GM19043 (cell line): ENCODE results near the gene PLCL2.
"Not testable (repeated sequence)": the region's sequence is repeated elsewhere in the genome, so short reads cannot be mapped to it uniquely, and the experiment has no call there.

Experiments used
- ATAC-seq: cut with Tn5 transposase; IDR thresholded peaks from one replicate; pipeline ENCODE4 v1.9.1; 2021; ENCODE audit warnings: low read depth; ENCODE audit not compliant: unreplicated experiment

Gene PLCL2

DNA sequence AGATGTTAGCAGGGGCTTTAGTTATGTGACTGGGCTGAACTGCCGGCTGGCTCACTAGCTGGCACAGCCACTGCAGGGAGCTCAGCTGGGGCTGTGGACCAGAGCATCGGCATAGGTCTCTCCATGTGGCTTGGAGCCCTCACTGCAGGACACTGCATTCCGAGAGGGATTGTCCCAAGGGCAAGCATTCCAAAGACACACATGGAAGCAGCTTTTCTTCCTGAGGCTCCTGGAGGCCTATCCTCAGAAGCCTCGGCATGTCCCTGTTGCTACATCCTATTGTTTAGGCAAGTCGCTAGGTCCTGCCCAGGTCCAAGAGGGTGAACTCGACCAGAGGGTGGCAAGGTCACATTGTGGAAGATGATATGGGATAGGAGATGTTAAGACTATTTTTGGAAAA lies 209.8 kb downstream of the PLCL2 start:
- ATAC-seq = no peak

DNA sequence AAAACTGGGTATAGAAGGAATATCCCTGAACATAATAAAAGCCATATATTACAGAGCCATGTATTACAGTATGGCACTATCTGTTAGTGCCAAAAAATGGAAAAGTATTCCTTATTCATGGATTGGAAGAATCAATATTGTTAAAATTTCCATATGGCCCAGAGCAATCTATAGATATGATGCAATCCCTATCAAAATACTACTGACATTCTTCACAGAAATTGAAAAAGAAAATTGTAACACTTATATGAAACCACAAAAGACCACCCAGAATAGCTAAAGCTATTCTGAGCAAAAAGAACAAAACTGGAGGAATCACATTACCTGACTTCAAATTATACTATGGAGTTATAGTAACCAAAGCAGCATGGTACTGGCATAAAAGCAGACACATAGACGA lies 218.8 kb downstream of the PLCL2 start:
- ATAC-seq = no peak

DNA sequence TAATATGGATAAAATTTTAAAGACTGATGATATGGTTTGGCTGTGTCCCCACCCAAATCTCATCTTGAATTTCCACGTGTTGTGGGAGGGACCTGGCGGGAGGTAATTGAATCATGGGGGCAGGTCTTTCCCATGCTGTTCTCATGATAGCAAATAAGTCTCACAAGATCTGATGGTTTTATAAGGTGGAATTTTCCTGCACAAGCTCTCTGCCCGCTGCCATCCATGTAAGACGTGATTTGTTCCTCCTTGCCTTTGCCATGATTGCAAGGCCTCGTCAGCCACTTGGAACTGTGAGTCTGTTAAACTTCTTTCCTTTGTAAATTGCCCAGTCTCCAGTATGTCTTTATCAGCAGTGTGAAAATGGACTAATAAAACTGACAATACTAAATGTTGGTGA lies 222.0 kb downstream of the PLCL2 start:
- ATAC-seq = not testable (repeated sequence)

DNA sequence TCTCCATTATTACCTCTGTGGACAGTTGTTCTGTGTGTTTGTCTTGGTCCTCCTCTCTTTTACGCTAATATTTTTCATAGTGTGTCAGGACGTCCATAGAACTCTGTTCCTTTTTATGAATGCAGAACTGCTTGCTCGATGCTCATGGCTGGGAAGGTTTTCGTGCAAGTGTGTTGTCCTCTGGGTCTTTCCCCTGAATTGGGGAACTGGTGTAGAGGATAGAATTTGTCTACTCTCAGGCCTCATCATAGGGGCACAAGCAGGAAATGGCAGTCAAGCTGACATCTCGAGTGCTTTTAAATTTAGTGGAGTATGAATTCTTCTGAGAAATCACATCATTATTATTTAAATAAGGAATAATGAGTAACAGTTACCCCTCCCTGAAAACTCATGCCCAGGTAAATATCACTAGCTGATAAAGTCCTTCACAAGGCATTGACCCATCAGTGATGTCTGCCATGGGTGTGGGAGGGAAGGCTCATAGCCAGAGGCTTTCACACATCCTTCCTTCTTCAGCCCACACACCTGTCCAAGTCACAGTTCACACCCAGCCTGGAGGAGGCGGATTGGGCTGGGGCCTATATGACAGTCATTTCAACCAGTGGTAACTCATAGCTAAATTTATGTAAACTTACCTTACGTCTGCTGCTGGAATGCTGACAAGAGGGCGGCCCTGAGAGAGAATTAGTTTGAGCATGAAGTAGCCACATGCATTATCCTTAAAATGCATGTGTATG lies 226.1 kb downstream of the PLCL2 start:
- no peak for ATAC-seq

DNA sequence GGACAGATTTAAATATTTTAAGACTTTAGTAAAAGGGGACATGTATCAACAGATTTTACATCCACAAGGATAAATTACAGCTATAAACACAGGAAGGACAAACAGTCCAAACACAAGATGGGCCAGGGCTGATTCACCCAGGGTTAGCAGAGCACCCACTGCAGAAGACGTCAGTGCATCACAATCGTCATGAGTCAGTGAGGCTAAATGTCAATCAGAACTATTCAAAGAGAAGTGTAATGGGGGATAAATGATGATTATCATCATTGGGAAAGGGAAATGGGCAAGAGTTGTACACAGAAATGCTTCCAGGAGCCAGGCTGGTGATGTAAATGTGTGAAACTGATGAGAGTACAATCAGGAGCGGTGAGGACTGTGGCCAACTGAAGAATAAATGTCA lies 226.8 kb downstream of the PLCL2 start:
- ATAC-seq = no peak

DNA sequence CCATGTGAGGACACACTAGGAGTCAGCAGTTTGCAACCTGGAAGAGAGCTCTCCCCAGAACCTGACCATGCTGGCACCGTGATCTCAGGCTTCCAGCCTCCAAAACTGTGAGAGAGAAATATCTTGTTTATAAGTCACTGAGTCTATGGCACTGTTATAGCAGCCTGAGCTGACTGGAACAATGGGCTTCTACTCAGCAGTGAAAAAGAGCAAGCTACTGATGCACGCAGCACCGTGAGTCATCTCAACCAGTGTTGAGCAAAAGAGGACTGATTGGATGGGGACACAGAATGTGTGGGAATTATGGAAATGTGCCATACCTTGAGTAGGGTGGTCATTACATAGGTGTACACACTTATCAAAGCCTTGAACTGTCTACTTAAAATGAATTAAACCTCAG lies 230.4 kb downstream of the PLCL2 start:
- no peak for ATAC-seq

DNA sequence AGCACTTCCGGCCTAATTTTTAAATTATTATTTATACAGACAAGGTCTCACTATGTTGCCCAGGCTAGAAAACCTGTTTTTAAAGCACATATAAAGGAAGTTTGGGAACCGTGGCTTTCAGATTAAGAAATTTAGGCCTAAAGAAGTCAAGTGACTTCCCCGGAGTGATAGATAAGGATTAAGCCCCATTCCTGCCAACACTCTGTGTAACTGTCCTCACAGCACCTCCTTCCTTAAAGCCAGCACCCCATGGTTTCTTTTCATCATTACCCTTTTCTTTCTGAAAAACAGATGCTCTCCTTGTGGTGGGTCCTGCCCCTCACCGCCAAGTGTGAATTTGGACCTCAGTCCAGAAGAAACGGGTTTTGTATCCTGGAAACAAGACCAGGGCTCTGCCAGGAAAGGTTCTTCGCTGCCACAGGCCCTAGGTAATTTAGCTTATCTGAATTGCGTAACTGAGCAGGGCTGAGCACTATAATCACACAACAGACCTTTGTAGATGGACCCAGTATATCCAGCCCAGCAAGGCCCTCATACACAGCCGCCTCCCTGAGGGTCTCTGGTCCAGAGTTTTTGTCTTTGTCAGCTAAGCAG lies 231.3 kb downstream of the PLCL2 start:
- no peak for ATAC-seq

DNA sequence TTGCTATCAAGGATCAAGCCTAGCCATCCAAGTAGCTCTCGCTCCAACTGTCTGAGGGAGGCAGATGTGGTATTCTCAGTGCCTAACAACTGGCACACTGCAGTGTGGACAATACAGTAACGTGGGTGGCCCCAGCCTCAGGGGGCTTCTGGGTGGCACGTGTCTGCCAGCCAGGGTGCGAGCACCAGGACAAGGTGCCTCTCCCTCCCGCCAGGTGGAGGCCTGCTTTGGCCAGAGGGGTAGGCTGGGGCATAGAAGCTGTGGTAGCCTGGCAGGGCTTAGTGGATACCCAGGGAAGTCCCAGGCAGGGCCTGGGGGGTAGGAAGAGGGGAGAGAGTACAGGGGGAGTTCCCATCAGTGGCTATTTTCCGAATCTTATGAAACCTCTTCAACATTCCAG lies 234.0 kb downstream of the PLCL2 start:
- ATAC-seq = no peak

DNA sequence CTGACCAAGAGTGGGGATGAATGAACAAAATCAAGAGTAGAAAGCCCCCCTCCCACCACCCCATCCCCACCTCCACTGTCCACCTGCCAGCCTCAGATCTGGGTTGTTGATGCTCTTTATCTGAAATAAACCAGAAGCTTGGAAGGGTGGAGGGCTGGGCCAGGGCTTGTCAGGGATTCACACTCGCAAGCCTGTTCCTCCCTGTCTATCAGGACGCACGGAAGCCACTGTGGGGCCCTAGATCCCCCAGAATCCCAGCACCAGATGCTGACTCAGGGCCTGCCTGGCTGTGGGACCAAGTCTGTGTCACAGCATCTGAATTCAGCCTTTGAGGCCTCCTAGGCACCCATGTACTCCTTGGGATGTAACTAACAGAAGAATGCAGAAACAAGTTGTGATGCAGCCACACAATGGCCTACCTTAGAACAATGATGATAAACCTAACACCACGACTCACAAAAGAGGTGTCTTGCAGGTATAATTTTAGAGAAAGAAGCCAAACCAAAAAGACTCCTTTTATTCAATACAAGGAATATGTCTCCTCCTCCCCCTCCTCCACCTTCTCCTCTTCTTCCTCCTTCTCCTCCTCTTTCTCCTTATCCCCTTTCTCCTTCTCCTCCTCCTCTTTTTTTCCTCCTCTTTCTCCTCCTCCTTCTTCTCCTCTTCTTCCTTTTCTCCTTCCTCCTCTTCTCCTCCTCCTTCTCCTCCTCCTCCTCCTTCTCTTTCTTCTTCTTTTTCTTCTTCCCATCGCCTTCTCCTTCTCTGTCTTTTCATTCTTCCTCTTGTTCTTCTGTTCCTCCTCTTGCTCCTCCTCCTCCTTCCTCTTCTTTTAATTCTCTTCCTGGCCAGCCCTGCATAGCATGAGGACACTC lies 234.7 kb downstream of the PLCL2 start:
- ATAC-seq = no peak

DNA sequence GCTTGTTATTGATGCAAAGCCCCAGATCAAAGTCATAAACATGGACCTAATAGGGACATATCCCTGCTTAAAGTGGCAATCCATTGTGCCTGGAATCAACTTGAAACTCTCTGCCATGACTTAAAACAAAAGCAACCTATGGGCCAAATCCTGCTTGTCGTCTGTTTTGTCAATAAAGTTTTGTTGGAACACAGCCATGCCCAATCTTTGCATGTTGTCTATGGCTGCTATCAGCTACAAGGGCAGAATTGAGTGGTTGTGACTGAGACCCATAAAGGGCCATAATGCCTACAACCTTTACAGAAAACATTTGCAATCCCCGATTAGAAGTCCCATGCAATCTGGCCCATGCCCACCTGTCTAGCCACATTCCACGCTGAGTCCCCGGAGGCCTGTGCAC lies 235.4 kb downstream of the PLCL2 start:
- ATAC-seq = no peak

DNA sequence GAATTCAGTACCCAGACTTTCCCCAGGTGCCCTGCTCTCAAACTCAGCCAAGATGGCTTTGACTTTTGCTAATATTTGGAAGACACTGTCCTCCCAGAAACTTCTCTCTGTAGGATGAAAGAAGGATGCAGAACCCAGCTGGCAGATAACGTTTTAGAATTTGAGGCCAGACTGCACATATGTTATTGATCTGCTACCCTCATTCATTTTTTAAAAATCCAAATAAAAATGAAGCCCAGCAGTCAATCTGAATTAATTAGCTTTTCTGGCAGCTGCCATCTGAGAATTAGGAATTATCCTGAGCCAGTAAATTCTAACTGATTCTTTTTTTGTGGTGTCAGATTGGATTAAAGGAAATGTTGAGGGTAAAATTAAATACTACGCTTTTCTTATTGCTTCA lies 236.6 kb downstream of the PLCL2 start:
- ATAC-seq = no peak

DNA sequence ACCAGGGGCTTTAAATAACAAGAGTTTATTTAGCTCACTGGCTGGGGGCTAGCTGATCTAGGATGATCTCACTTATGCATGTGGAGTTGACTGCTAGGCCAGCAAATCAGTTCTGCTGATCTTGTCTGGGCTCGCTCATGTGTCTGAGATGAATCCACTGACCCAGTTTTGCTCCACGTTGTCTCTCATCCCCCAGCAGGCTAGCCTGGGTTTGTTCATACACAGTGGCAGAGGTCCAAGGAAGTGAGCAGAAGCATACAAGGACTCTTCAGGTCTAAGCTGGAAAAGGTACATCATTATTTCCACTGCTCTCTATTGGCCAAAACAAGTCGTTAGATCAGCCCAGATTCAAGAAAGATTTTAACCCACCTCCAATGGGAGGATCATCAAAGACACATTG lies 238.0 kb downstream of the PLCL2 start:
- ATAC-seq = no peak

DNA sequence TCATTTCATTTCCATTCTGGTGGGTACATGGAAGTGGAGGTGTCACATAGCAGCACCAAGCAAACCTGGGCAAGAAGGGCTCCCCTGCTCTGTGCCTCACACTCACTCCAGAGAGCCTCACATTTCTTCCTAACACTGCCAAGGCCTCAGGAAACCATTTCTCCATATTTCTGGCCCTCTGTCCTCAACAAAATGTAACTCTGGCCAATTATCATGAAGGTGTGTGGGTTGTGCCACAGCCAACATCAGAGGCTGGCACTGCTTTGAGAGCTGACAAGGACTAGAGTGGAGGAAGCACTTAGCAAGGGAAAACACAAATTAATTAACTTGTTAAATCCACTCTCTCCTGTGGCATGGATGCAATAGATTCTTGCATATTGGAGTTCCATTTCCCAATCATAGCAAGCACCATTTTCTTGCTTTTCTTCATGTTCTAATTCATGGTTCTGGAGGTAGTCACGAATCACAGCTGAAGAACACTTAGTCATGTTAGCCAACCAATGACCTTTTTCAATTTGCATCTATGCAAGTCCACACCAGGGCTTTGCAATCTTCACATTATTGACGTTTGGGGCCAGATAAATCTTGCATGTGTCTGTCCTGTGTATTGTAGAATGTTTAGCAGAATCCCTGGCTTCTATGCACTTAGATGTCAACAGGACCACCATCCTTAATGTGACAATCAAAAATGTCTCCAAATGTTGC lies 241.1 kb downstream of the PLCL2 start:
- no peak for ATAC-seq

DNA sequence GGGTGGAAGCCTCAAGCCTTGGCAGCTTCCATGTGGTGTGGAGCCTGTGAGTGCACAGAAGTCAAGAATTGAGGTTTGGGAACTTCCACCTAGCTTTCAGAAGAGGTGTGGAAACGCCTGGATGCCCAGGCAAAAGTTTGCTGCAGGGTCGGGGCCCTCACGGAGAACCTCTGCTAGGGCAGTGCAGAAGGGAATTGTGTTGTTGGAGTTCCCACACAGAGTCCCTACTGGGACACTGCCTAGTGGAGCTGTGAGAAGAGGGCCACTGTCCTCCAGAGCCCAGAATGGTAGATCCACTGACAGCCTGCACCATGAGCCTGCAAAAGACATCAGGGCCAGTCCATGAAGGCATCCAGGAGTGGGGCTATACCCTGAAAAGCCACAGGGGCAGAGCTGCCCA lies 243.9 kb downstream of the PLCL2 start:
- not testable (repeated sequence) for ATAC-seq

DNA sequence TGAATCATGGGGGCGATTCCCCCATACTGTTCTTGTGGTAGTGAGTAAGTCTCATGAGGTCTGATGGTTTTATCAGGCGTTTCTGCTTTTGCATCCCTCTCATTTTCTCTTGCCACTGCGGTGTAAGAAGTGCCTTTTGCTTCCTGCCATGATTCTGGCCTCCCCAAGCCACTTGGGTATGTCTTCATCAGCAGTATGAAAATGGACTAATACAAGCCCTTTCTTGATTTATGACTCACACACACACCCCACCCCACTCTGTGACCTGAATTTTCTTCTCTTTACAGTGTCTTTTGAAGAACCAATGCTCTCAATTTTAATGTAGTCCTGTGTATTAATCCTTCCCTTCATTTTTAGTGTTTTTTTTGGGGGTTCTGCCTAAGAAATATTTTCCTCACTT lies 244.8 kb downstream of the PLCL2 start:
- no peak for ATAC-seq

DNA sequence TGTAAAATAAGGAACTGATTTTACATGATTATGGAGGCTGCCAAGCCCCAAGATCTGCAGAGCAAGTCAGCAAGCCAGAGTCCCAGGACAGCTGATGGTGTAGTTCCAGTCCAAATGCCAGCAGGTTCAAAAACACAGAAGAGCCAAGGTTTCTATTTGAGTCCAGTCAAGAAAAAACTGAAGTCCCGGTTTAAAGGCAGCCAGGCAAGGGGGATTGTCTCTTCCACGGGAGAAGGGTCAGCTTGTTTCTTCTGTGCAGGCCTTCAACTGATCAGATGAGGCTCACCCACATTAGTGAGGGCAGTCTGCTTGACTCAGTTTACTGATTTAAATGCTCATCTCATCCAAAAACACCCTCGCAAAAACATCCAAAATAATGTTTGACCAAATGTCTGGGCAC lies 246.2 kb downstream of the PLCL2 start:
- no peak for ATAC-seq

DNA sequence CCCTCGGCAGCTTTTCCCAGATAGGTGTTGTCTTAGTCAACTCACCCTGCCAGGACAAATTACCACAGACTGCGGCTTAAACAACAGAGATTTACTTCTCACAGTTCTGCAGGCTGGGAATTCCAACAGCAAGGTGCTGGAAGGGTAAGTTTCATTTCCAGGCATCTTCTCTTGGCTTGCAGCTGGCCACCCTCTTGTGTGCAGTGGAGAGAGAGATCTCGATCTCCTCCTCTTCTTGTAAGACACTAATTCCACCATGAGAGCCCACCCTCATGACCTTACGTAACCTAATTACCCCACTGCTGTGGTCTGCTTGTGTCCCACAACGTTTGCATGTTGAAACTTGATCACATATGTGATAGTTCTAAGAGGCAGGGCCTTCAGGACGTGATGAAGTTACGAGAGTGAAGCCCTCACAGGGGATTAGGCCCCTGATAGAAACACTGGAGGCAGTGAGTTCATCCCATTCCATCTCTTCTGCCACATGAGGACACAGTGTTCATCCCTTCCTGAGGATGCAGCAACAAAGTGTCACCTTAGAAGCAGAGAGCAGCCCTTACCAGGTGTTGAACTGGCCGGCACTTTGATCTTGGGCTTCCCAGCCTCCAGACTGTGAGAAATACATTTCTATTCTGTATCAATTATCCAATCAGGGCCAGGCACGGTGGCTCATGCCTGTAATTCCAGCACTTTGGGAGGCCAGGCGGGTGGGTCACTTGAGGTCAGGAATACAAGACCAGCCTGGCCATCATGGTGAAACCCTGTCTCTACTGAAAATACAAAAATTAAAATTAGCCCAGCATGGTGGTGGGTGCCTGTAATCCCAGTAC lies 247.7 kb downstream of the PLCL2 start:
- ATAC-seq = no peak

DNA sequence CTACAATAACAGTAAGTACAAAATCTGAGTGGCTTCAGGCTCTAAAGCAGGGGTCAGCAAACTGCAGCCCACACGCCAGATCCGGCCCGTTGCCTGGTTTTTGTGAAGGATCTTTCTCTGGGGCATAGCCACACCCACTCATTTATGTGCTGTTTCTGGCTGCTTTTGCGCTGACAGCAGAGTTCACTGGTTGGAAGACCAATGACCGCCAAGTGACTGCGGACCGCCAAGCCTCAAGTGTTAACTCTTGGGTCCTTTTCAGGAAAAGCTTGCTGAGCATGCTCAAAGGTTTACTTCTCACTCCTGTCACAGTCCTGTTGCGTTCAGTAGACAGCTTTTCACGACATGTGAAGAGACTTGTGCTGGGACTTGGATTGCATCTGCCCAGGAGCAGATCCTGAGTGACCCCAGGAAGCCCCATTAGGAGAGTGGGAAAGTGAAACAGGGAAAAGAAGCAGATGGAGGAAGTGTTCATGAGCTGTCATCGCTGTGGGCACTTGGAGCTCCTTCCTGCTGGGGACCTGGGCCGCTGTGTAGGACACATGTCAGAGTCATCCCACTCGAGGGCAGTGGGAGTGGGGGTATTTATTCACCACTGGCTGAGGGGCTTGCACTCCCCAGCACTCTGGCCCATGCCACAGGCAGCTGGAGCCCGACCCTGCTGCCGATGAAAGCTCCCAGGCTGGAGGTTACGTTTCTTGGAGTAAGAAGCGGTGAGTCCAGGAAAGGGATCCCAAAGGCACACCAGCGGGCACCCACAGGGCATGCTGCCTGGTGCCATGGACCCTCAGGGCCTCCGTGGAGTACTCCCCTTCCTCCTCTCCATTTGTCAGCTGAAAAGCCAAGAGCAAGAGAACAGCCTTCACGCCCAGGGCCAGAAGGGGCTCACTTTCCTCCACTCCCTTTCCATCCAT lies 249.1 kb downstream of the PLCL2 start:
- ATAC-seq = no peak

DNA sequence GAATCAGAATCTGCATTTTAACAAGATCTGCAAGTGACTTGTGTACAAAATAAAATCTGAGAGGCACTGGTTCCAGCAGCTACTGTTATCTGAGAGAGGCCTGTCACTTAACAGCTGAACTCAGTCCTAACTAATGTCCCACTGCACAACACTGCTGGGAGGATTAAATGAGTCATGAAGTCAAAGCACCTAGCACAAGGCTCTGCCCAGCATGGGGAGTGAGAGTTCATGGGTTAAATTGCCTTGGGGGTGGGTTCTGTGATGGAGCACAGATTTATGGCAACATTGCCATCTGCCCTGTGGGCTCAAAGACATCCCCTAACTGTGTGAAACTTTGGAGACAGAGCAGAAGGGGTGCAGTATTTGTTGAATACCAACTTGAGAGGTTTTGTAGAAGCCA lies 250.9 kb downstream of the PLCL2 start:
- ATAC-seq = no peak
